ENCODE measurements around the gene CA10.

CA10 gene

DNA sequence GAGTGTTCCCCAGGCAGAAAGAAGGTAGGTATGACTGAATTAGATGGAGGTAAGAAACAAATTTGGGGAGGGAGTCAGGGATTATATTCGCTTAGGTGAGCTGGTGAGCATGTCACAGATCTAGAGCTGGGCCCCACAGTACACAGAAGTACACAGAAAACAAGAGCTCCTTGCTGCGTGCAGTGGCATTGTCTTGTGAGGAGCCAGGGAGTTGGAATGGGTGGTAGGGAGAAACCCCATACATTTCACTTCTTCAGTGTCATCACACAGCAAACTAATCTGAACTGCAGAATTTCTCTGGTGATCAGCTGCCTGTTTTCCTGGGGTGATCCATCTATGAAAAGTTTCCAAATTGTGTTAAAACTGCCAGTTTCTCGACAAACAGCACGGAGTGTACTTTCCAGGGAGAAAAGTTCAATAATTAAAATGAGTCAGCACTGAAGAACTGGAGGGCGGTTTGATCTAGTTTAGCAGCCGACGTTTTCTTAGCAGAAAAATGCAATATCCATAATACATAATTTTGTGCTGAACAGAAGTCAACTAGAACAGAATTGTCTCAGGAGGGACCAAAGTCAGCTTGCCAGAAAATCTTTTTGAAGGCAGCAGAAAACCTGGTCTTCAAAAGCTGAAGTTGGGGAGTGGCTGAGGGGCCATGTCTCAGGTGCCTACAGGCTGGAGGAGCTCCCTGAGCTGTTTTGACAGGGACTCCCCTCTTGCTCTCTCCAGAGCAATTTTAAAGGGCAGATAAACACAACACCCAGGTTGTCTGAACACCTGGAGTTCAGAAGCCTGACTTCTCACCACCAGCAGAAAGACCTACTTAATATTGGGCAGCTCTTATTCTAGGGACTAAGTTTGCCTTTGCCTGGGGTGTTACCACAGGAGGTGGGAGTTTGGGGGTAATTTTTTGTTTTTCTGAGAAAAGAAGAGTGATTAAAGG, 448.6 kb downstream of the CA10 start:
- no peak for DNase-seq

DNA sequence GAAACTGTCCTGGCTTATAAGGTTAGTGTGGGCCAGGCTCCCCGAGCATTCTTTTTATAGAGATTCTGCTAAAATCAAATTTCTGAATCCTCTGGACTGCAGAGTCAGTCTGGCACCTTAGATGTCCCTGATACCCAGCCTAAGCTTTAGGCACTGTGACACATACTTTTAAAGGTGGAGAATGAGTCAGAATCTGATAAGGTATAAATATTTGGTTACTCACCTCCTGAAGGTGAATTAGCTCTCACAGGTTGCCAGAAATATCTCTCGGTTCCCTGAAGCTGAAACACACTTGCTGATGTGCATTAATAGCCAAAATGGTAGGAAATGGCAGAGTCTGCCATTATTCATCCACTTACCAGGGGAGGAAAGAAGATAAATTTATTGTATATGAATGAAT, 451.3 kb downstream of the CA10 start:
- no peak for DNase-seq

DNA sequence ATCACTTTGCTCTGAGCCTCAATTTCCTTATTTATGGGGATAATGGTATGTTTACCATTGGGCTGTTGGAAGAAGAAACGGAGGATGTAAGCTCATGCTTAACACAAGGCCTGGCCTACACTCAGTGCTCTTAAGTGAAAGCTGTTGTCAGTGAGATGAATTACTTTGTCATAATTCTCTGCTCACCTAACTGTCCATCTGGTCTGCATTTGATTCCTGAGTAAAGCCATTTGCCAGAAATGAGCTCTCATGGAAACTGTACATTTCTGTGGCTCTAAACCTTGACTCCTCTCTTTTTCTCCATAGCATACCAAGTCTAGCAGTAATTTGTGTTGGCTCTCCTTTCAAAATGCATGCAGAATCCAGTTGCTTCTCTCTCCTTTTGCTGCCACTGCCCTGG, 452.4 kb downstream of the CA10 start:
- DNase-seq, result no peak

DNA sequence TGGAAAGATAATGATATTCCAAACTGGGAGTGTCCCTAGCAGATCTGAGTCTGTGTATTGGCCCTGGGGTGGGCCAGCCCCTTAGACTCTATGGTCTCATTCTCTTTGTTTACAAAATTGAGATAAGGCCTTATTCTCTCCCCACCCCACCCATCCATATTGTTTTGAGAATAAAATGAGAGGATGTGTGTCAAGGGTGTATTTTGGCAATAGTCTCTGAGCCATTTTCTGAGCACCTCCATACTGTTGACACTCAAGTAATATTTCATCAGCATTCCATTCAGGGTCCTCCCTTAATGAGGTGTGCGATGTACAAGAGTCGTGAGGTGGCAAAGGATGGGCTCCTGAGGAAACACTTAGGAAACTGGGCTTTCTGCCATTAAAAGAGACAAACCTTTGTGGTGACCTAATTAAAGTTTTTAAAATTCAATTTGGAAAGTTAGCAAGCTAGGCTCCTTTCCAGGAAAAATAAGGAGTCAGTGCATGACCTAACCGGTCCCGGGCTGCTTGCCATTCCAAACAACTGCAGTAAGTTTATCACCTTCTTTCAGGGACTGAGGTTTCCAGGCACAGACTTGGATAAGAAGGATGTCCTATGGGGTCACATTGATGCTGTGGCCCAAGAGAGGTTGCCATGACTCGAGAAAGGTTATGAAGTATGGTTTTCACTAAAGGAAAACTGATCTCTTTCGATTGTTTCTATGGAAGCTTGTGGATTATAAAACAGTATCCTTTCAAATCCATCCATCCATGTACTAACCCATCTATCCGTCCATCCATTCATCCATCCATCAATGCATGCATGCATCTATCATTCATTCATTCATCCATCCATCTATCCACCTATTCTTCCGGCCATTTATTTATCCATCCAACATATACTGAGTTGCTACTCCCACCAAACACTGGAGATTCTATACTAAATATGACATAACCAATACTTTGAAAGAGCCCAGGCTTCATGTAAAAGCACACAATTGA, 454.9 kb downstream of the CA10 start:
- peak; percentile 72 for DNase-seq

- no peak for DNase-seq
Observed at GRCh38 chr17:51702963-51703360, 455.6 kb downstream of the CA10 start.

GRCh38 chr17:51701501-51701900, 457.0 kb downstream of the CA10 start:
- no peak for DNase-seq

GRCh38 chr17:51700011-51700760, 458.3 kb downstream of the CA10 start:
- no peak for DNase-seq

DNA sequence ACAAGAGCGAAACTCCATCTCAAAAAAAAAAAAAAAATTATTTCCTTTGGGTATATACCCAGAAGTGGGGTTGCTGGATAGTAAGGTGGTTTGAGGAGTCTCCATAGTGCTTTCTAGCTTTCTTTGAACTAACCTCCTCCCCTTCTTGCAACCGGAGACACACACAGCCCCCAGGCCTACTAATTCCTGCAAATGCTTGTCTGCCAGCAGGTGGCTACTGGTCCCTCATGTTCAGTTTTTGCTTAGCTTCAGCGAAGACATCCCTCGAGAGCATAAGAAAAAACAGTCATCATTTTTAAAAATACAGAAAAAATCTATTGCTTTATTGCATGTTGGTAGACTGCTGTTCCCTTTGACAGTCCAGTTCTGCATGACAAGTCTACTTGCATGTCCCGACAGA, 459.2 kb downstream of the CA10 start:
- no peak for DNase-seq

DNA sequence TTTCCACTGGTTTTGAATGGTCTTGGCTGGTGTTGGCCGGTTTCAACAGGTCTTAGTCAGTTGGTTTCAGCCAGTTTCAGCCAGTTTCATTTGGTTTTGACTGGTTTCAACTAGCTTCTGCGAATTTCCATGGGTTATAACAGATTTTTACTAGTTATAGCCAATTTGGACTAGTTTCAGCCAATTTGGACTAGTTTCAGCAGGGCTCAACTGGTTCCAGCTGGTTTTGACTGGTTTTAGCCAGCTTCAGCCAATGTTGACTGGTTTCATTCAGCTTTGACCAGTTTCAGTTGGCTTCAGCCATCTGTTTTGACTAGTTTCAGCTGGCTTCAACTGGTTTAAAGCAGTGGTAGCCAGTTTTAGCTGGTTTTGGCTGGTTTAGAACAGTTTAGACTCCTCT, 465.6 kb downstream of the CA10 start:
- no peak for DNase-seq

GRCh38 chr17:51687887-51688286, 470.6 kb downstream of the CA10 start:
- DNase-seq, result no peak

DNA sequence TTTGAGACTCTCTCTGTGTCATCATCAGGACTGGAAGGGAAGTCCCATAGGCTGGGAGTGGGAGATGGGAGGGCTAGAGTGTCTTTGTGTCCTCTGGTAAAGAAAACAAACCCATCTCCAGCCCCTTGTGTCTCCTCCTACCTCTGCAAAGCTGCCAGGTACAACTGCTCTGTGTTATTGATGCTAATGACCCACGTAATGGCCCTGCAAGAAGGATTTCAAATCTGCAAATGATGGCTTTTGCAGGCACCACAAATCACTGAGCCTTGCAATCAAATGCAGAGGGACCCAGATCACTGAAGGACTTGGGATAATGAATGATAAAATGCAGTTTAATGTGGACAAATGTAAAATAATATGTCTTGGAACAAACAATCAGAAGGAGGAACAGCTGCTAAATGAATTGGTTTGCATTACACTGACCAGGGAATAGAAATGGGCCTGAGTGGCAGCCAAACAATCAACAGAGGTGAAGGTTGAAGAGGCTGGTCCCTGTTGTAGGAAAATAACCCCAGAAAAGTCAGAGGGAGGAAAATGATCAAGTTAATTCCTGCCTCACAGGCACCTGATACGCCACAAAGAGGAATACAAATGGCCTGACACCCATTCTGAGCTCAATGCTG, 473.1 kb downstream of the CA10 start:
- no peak for DNase-seq

DNA sequence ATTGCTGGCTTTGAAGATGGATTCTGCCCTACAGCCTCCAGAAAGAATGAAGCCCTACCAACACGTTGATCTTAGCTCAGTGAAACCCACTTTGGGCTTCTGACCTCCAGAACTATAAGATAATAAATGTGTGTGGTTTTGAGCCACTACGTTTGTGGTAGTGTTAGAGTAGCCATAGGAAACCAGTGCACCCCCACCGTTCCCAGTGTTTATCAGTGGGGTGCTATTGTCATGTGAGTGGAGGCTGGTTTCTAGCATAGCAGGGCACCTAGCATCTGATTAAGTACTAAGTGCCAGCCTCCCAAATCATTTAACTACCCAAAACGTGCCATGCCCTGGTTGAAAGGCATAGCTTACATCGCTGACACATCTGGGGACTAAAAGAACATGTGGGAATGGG, 474.3 kb downstream of the CA10 start:
- no peak for DNase-seq

DNA sequence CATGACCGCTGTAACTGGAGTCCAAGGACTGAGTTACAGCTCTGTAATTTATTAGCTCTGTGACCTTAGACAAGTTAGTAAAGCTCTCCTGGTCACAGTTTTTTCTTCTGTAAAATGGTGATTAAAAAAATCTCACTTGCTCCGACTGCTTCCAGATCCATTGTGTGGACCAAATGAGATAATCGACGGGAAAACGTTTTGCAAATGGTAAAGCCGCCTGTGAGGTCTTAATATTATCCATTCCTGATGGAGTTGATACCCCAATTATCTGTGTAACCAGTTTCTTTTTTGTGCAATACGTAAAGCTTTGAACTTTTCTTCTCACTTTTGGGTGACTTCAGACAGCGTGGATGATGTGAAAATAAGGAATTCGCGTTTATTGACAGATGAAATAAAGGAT, 475.2 kb downstream of the CA10 start:
- DNase-seq, result no peak

DNA sequence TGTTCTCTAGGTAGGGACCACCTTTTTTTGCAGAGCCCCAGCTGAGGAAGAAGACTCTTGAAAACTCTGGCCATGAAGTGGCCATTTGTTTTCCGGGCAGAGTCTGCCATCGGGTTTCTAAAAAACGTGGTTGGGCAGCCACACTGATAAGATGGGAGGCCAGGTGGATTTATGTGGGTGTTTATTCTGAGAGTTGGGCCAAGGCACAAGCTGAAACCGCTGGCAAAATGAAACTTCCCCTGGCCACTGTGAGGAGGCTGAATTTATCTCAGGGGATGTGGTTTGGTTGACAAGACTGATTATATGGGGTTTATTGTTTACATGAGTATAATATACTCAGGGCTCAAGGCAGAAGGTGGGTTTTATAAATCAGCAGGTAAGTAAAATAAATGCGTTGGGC, 476.4 kb downstream of the CA10 start:
- no peak for DNase-seq

- DNase-seq, result no peak
Observed at GRCh38 chr17:51677875-51678274, 480.6 kb downstream of the CA10 start.

DNA sequence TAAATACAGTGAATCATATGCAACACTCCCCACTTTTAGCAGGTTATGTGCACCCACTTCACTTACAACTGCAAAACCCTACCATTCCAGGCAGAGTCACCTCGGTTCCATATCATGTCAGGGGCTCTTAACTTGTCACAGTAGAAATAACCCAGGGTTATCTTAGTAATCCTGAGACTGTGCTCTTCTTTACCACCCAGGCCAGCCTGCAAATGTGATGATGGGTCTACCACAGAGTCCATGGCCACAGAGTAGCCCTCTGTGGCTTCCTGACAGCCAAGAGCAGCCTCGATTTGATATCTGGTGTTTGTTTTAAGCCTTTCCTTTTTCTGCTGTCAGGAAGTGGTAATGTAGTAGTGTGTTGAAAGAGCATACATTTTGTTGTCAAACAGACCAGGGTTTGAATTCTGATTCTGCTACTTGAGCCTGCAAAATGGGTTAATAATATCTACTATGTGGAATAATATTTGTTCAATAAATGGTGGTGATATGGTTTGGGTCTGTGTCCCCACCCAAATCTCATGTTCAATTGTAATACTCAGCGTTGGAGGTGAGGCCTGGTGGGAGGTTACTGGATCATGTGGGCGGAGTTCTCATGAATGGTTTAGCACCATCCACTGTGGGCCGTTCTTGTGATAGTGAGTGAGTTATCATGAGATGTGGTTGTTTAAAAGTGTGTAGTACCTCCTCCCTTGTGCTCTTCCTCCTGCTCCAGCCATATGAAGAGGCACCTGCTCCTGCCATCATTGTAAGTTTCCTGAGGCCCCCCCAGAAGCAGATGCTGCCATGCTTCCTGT, 481.6 kb downstream of the CA10 start:
- no peak for DNase-seq

- DNase-seq, result no peak
Observed at GRCh38 chr17:51674579-51675255, 483.8 kb downstream of the CA10 start.

DNA sequence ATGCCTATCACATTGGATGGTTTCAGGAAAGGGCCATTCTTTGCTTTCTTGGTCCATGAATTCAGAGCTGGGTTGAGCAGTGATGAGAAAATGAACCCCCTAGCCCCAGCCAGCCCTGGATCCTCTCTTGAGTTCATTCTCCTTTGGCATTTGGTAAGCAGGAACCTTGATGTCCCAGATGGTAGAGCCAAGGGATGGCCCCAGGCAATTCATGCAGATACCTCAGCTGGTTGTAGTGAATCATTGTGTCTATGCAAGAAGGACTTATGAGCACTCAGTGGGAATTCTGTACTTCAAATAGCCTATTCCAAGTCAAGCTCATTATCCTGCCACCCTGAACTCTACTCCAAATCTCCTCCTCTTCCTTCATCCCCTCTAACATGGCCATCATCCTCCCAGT, 485.4 kb downstream of the CA10 start:
- DNase-seq, result no peak

GRCh38 chr17:51672065-51672464, 486.4 kb downstream of the CA10 start:
- DNase-seq, result no peak

DNA sequence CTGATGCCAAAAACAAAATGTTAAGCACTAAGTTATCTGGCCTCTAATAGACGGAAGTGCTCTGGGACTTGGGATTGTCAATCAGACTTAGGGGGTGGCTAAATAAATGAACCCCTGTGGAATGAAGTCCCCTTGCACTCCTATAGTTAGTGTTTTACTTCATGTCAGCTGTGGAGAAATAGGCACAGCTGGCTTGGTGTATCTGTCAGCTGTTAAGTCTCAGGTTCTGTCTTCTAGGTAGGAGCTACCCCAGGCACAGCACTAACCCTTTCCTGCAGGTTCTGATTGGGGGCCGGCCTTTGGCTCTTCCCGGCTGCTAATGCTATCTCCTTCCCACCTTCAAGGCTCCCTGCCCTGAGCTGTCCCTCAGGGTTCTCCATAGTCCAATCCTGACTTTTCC, 487.6 kb downstream of the CA10 start:
- no peak for DNase-seq

GRCh38 chr17:51668963-51669246, 489.6 kb downstream of the CA10 start:
- DNase-seq, result no peak
